Fibroblast of lung (primary cell): Measurements from ENCODE around the gene ITPR2.

Experiments
- EZH2 ChIP-seq: IDR thresholded peaks from 2 replicates; pipeline ENCODE4 v1.5.1; 2012; ENCODE audit warnings: low read length, control low read depth, mild to moderate bottlenecking; ENCODE audit errors: missing control alignments
- TF ChIP-seq, protein P1 (sequence below), 2 donors: IDR thresholded peaks in 1 of 2; conservative IDR thresholded peaks in 1 of 2; 1 replicate in 1 of 2; 2 replicates in 1 of 2; pipeline ENCODE4 v1.5.1; 2011 to 2012; ENCODE audit warnings: low read length in 2 of 2, control low read depth in 1 of 2, inconsistent platforms in 1 of 2, low read depth in 1 of 2, mild to moderate bottlenecking in 1 of 2

DNA sequence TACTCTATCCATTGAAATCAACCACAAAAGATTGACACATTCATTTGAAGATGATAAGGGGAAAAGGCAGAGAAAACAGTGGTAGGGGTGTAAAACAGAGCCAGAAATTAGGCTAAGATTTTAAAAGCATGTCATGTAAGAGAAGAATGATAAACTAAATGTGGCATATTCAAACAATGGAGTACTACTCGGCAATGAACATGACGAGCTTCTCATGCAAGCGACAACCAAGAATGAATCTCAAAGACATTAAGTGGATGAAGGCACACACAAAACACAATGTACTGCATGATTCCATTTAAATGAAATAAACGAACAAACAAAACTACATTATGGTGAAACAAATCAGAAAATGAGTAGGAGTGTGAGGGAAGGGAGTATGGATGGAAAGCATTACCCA, 134.8 kb downstream of the ITPR2 start:
- TF ChIP-seq, protein P1, sequence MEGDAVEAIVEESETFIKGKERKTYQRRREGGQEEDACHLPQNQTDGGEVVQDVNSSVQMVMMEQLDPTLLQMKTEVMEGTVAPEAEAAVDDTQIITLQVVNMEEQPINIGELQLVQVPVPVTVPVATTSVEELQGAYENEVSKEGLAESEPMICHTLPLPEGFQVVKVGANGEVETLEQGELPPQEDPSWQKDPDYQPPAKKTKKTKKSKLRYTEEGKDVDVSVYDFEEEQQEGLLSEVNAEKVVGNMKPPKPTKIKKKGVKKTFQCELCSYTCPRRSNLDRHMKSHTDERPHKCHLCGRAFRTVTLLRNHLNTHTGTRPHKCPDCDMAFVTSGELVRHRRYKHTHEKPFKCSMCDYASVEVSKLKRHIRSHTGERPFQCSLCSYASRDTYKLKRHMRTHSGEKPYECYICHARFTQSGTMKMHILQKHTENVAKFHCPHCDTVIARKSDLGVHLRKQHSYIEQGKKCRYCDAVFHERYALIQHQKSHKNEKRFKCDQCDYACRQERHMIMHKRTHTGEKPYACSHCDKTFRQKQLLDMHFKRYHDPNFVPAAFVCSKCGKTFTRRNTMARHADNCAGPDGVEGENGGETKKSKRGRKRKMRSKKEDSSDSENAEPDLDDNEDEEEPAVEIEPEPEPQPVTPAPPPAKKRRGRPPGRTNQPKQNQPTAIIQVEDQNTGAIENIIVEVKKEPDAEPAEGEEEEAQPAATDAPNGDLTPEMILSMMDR (conservative IDR thresholded peaks at IDR 0.05 in 1 of 2, IDR thresholded peaks at IDR 0.05 in 1 of 2; ENCODE audit: low read depth in 1 of 2, low read length in 2 of 2): no peak
- no peak for TF ChIP-seq EZH2
